ENCODE results near the gene FBXL5.

DNA sequence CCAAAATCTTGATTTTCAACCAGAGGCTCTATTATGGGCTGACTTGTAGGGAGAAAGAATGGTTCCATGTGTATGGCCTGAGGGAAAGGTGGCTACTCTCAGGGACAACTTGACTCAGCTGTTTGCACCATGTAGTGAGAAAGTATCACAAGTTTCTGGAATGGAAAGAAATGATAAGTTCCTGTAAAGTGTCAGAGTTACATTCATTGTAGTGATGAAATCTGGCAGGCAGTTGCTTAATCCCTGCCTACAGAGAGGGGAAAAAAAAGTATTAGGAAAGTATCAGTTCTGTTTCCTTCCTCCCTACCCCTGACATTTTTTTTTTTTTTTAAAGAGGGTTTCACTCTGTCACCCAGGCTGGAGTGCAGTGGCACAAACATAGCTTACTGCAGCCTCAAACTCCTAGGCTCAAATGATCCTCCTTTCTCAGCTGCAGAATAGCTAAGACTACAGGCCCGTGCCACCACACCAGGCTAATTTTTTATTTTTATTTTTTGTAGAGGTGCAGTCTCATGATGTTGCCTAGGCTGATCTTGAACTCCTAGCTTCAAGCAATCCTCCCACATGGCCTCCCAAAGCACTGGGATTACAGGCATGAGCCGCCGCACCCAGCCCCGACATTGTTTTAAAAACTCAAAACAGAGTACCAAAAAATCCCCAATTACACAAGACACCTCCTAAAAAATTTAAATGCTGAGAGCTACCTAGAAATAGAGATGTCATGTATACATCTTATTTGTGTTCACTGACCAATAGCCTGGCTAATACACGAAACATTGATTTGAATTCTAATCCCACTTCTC, 4.8 kb upstream of the FBXL5 start:
- TF ChIP-seq, protein P1, sequence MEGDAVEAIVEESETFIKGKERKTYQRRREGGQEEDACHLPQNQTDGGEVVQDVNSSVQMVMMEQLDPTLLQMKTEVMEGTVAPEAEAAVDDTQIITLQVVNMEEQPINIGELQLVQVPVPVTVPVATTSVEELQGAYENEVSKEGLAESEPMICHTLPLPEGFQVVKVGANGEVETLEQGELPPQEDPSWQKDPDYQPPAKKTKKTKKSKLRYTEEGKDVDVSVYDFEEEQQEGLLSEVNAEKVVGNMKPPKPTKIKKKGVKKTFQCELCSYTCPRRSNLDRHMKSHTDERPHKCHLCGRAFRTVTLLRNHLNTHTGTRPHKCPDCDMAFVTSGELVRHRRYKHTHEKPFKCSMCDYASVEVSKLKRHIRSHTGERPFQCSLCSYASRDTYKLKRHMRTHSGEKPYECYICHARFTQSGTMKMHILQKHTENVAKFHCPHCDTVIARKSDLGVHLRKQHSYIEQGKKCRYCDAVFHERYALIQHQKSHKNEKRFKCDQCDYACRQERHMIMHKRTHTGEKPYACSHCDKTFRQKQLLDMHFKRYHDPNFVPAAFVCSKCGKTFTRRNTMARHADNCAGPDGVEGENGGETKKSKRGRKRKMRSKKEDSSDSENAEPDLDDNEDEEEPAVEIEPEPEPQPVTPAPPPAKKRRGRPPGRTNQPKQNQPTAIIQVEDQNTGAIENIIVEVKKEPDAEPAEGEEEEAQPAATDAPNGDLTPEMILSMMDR (conservative IDR thresholded peaks at IDR 0.05; ENCODE audit: low read depth, low read length), result no peak
- TF ChIP-seq EZH2 (IDR thresholded peaks at IDR 0.05; ENCODE audit: borderline replicate concordance, low read depth, low read length, poor library complexity, severe bottlenecking), result no peak
